H1 (cell line): ENCODE data around the gene STAT1. TPM values are rescaled to one million over a fixed set of nuclear protein-coding genes. Genes with fewer than 3 reads are reported as not detected.

Experiments
- CTCF ChIA-PET: fragments of 300-600 bp; sonication (Branson Sonifier 250); formaldehyde crosslinking; loops from one replicate; lab custom pipeline; 2021; ENCODE audit not compliant: partially characterized antibody; lab: Charles Lee
- POLR2A ChIA-PET: fragments of 300-600 bp; sonication (Branson Sonifier 250); formaldehyde crosslinking; loops from one replicate; lab custom pipeline; 2021; ENCODE audit warnings: inconsistent platforms; ENCODE audit not compliant: partially characterized antibody; lab: Charles Lee
- DNase-seq, 2 experiments: peaks; one replicate each; pipeline versions ENCODE4 v3.0.0 to v3.0.0-alpha.2; 2010 to 2022; ENCODE audit warnings: low spot score in 2 of 2, low read depth in 1 of 2, mixed read lengths in 1 of 2
- FAIRE-seq: peaks from 2 replicates; lab custom pipeline; 2011; peaks lifted over from hg19 to GRCh38; lab: Jason Lieb, UNC
- H2AFZ ChIP-seq: 2 replicates; pipeline ENCODE4 v1.8.1; 2012; ENCODE audit warnings: low read length, inconsistent platforms
- H2AK5ac ChIP-seq: 2 replicates; pipeline ENCODE4 v1.6.1; 2013; ENCODE audit warnings: low read depth, low read length
- H2BK120ac ChIP-seq: replicated peaks from 2 replicates; pipeline ENCODE3; 2013; ENCODE audit warnings: low read depth, low read length, inconsistent platforms
- H2BK12ac ChIP-seq: 2 replicates; pipeline ENCODE4 v1.6.1; 2013; ENCODE audit warnings: low read depth, low read length
- H2BK15ac ChIP-seq: 2 replicates; pipeline ENCODE4 v1.6.1; 2013; ENCODE audit warnings: low read length
- H2BK20ac ChIP-seq: 2 replicates; pipeline ENCODE4 v1.6.1; 2013; ENCODE audit warnings: low read length
- H2BK5ac ChIP-seq: 2 replicates; pipeline ENCODE4 v1.6.1; 2013; ENCODE audit warnings: low read depth, low read length
- H3K14ac ChIP-seq: 2 replicates; pipeline ENCODE4 v1.6.1; 2013; ENCODE audit warnings: inconsistent platforms; ENCODE audit not compliant: insufficient read length
- H3K18ac ChIP-seq: 2 replicates; pipeline ENCODE4 v1.6.1; 2013; ENCODE audit warnings: low read length; ENCODE audit errors: extremely low read depth
- H3K23ac ChIP-seq: 2 replicates; pipeline ENCODE4 v1.6.1; 2013; ENCODE audit warnings: inconsistent platforms; ENCODE audit not compliant: insufficient read length
- H3K23me2 ChIP-seq: 2 replicates; pipeline ENCODE4 v1.6.1; 2013; ENCODE audit warnings: low read depth, low read length
- H3K27ac ChIP-seq: 2 replicates; pipeline ENCODE4 v1.6.1; 2011; ENCODE audit warnings: low read depth, low read length, inconsistent platforms
- H3K27me3 ChIP-seq, 4 experiments: replicated peaks in 1 of 4; 1 replicate in 1 of 4; 2 replicates in 3 of 4; pipeline versions ENCODE4 v1.6.1 to v1.8.1; 2011 to 2013; ENCODE audit warnings: low read length in 3 of 4, mild to moderate bottlenecking in 3 of 4, inconsistent platforms in 2 of 4, mixed read lengths in 2 of 4, moderate library complexity in 1 of 4; ENCODE audit not compliant: control insufficient read depth in 3 of 4, insufficient read depth in 3 of 4; ENCODE audit errors: extremely low read depth in 1 of 4
- H3K36me3 ChIP-seq, 4 experiments: 2 replicates each; pipeline versions ENCODE4 v1.6.1 to v1.8.1; 2011 to 2013; ENCODE audit warnings: mild to moderate bottlenecking in 4 of 4, low read length in 3 of 4, moderate library complexity in 2 of 4, control low read depth in 1 of 4, inconsistent platforms in 1 of 4; ENCODE audit not compliant: insufficient read depth in 4 of 4, control insufficient read depth in 2 of 4
- H3K4ac ChIP-seq: replicated peaks from 2 replicates; pipeline ENCODE3; 2013; ENCODE audit warnings: low read length, low read depth, mixed read lengths, inconsistent platforms; ENCODE audit not compliant: insufficient read length
- H3K4me1 ChIP-seq, 4 experiments: replicated peaks in 1 of 4; 1 replicate in 1 of 4; 2 replicates in 3 of 4; pipeline versions ENCODE4 v1.6.1 to v1.8.1; 2011 to 2013; ENCODE audit warnings: low read length in 3 of 4, inconsistent platforms in 2 of 4, mixed read lengths in 1 of 4; ENCODE audit not compliant: insufficient read depth in 4 of 4, control insufficient read depth in 3 of 4
- H3K4me2 ChIP-seq, 2 experiments: 2 replicates each; pipeline versions ENCODE4 v1.6.1 to v1.8.1; 2011 to 2013; ENCODE audit warnings: low read depth in 2 of 2, low read length in 2 of 2, control low read depth in 1 of 2, inconsistent platforms in 1 of 2, mild to moderate bottlenecking in 1 of 2; ENCODE audit not compliant: insufficient read depth in 1 of 2
- H3K4me3 ChIP-seq, 4 experiments: fragments of 200-600, 300-600 bp in 1 of 4; sonication (generic), shearing (Covaris generic), sonication (Bioruptor Twin) in 1 of 4; 2 replicates each; pipeline versions ENCODE4 v1.5.1 to v1.8.1; 2011 to 2016; ENCODE audit warnings: low read length in 4 of 4, low read depth in 3 of 4, control low read depth in 2 of 4, inconsistent platforms in 2 of 4, mild to moderate bottlenecking in 2 of 4, mixed read lengths in 1 of 4, moderate library complexity in 1 of 4; ENCODE audit not compliant: insufficient read depth in 2 of 4; ENCODE audit errors: extremely low read depth in 1 of 4
- H3K56ac ChIP-seq: replicated peaks from 2 replicates; pipeline ENCODE3; 2013; ENCODE audit warnings: low read depth, mild to moderate bottlenecking, mixed read lengths, low read length, inconsistent platforms; ENCODE audit not compliant: insufficient read length
- H3K79me1 ChIP-seq: 2 replicates; pipeline ENCODE4 v1.6.1; 2013; ENCODE audit warnings: low read depth, low read length, control low read depth
- H3K79me2 ChIP-seq, 2 experiments: 2 replicates each; pipeline versions ENCODE4 v1.6.1 to v1.8.1; 2012 to 2013; ENCODE audit warnings: low read length in 2 of 2, mild to moderate bottlenecking in 2 of 2, inconsistent platforms in 1 of 2; ENCODE audit not compliant: insufficient read depth in 2 of 2, control insufficient read depth in 1 of 2
- H3K9ac ChIP-seq, 4 experiments: replicated peaks in 1 of 4; 1 replicate in 1 of 4; 2 replicates in 3 of 4; pipeline versions ENCODE4 v1.6.1 to v1.8.1; 2011 to 2013; ENCODE audit warnings: low read depth in 3 of 4, low read length in 3 of 4, control low read depth in 2 of 4, mild to moderate bottlenecking in 2 of 4, moderate library complexity in 2 of 4, inconsistent platforms in 1 of 4; ENCODE audit errors: extremely low read depth in 1 of 4
- H3K9me3 ChIP-seq, 2 experiments: 2 replicates each; pipeline versions ENCODE4 v1.6.1 to v1.8.1; 2012 to 2013; ENCODE audit warnings: mild to moderate bottlenecking in 2 of 2, moderate library complexity in 2 of 2, control low read depth in 1 of 2, inconsistent platforms in 1 of 2, low read depth in 1 of 2, low read length in 1 of 2, mixed read lengths in 1 of 2; ENCODE audit not compliant: insufficient read depth in 2 of 2
- H4K20me1 ChIP-seq, 2 experiments: replicated peaks in 1 of 2; 2 replicates each; pipeline versions ENCODE3 to v1.8.1; 2011 to 2013; ENCODE audit warnings: inconsistent platforms in 2 of 2, low read length in 2 of 2, mild to moderate bottlenecking in 1 of 2; ENCODE audit not compliant: insufficient read depth in 2 of 2, control insufficient read depth in 1 of 2
- H4K5ac ChIP-seq: 2 replicates; pipeline ENCODE4 v1.6.1; 2013; ENCODE audit warnings: low read length, low read depth, mixed read lengths, inconsistent platforms; ENCODE audit not compliant: insufficient read length
- H4K8ac ChIP-seq: 2 replicates; pipeline ENCODE4 v1.8.0; 2013; ENCODE audit warnings: mild to moderate bottlenecking, moderate library complexity, low read length, inconsistent platforms; ENCODE audit not compliant: insufficient read depth; ENCODE audit errors: extremely low read depth
- H4K91ac ChIP-seq: replicated peaks from 2 replicates; pipeline ENCODE3; 2013; ENCODE audit warnings: low read length, mixed read lengths, inconsistent platforms; ENCODE audit not compliant: insufficient read length
- BCL11A ChIP-seq, 2 experiments: IDR thresholded peaks; one replicate each; pipeline ENCODE4 v1.6.1; 2011; ENCODE audit warnings: low read depth in 2 of 2, low read length in 2 of 2, mild to moderate bottlenecking in 2 of 2
- CREB1 ChIP-seq: IDR thresholded peaks from 2 replicates; pipeline ENCODE4 v1.6.1; 2012; ENCODE audit warnings: inconsistent platforms
- PHF8 ChIP-seq: fragments of 200-600 bp; sonication (generic); conservative IDR thresholded peaks from 2 replicates; pipeline ENCODE4 v1.7.1; 2012; ENCODE audit warnings: low read depth, mild to moderate bottlenecking, inconsistent platforms, low read length, moderate library complexity
- POU5F1 ChIP-seq: IDR thresholded peaks from 2 replicates; pipeline ENCODE4 v1.6.1; 2011; ENCODE audit warnings: low read depth, mild to moderate bottlenecking, low read length, moderate library complexity
- RNF2 ChIP-seq: fragments of 200-900, 300-1000 bp; sonication (generic); IDR thresholded peaks from 2 replicates; pipeline ENCODE4 v1.7.1; 2016; ENCODE audit warnings: borderline replicate concordance, low read depth, mild to moderate bottlenecking, antibody characterized with exemption, low read length; ENCODE audit not compliant: poor library complexity, severe bottlenecking; ENCODE audit errors: missing control alignments
- USF2 ChIP-seq: IDR thresholded peaks from 2 replicates; pipeline ENCODE4 v1.6.1; 2011; ENCODE audit warnings: low read length, improper control_type of control experiment
- WGBS, 2 experiments: shearing (Covaris generic) in 1 of 2; methylation state at CpG; one replicate each; pipeline versions ENCODE4 v1.1.6 to v1.1.7; 2013 to 2015; ENCODE audit warnings: low lambda C conversion rate in 2 of 2, mixed read lengths in 2 of 2, inconsistent platforms in 1 of 2, low coverage in 1 of 2, missing lambda C conversion rate in 1 of 2; ENCODE audit not compliant: insufficient replicate concordance in 2 of 2, insufficient coverage in 1 of 2, insufficient read length in 1 of 2; ENCODE audit errors: extremely low coverage in 1 of 2, missing lambda C conversion rate in 1 of 2; 5-methylcytosine and 5-hydroxymethylcytosine counted together
- polyA plus RNA-seq, 7 experiments: library from polyadenylated mRNA; depleted of rRNA in 3 of 7; stranded (reverse) in 5 of 7; unstranded in 2 of 7; fragments of >200 nt in 5 of 7; fragments of 200-250 nt in 2 of 7; gene quantifications; 1 replicate in 5 of 7; 2 replicates in 1 of 7; 4 replicates in 1 of 7; pipeline versions ENCODE4 v1.2.1 to v1.2.3, GENCODE V29; 2011 to 2013; ENCODE audit warnings: missing spikeins in 2 of 7, mixed read lengths in 2 of 7
- total RNA-seq: library from RNA; stranded (reverse); fragmentation: NEBNext Ultra II Directional; extraction: Animal tissue kit (Norgen Biotek cat#: 25700); gene quantifications from 2 replicates; pipeline ENCODE4 v1.2.1, GENCODE V29; 2021

STAT1 gene
- total and polyA plus RNA-seq, 2 of the 8 experiments (the other 6 are each of a cell fraction or from before 2014, with no cell fraction given) = 20.3 to 43.0 TPM

- H2AK5ac ChIP-seq = no peak overlapping the region
- 88% methylated on average over 6 of the region's 6 CpGs; no CpG with 5 or more reads in 1 of the 2 experiments for WGBS, 2 experiments
- H2BK20ac ChIP-seq = no peak overlapping the region
- H3K14ac ChIP-seq = no peak overlapping the region
- no peak overlapping the region for H2AFZ ChIP-seq
- H3K9me3 ChIP-seq = no peaks in the 10 kb centered on the region
- ChIA-PET CTCF (interaction anchor here (1.3 kb wide), 1 partner anchor 22 kb away, joined by 4 read pairs; no protein-coding TSS in a partner anchor), POLR2A (no interaction called here)
- H3K56ac ChIP-seq = no peak overlapping the region
- H3K23me2 ChIP-seq = no peaks in the 10 kb centered on the region
- no peaks in the 10 kb centered on the region for H3K27me3 ChIP-seq
- no peak overlapping the region for H3K18ac ChIP-seq
- H3K36me3 ChIP-seq = peaks cover 16 to 72% (median 50%) of the 10 kb centered on the region in 4 experiments
- H3K79me2 ChIP-seq = no peaks in the 10 kb centered on the region
- H2BK5ac ChIP-seq = no peak overlapping the region
- no peaks in the 10 kb centered on the region for H3K4me1 ChIP-seq
- H3K79me1 ChIP-seq = no peaks in the 10 kb centered on the region
- TF ChIP-seq RNF2 (no peak), PHF8 (no peak), BCL11A (IDR thresholded peaks at IDR 0.05; ENCODE audit: low read depth in 2 of 2, low read length in 2 of 2) (no peak), POU5F1 (no peak), CREB1 (no peak), USF2 (no peak)
- FAIRE-seq = no peak
- H4K5ac ChIP-seq = no peak overlapping the region
- H3K4me3 ChIP-seq = no peak overlapping the region
- H2BK15ac ChIP-seq = no peak overlapping the region
- no peak overlapping the region for H2BK12ac ChIP-seq
- no peak overlapping the region for H3K27ac ChIP-seq
- no peak overlapping the region for H3K9ac ChIP-seq
- H2BK120ac ChIP-seq = no peak overlapping the region
- no peak overlapping the region for H3K4ac ChIP-seq
- H3K4me2 ChIP-seq = no peak overlapping the region
- H4K20me1 ChIP-seq = peaks cover 0 to 2% of the 10 kb centered on the region in 2 experiments
- no peak overlapping the region for H4K8ac ChIP-seq
- no peak overlapping the region for H4K91ac ChIP-seq
- no peak overlapping the region for H3K23ac ChIP-seq
- DNase-seq = no peak
These were observed 23.8 kb downstream of the STAT1 start for GRCh38 chr2:190990132-190990531.
